NCI-H2107 treated with DMSO at 0.1 percent for 48 hours (cell line): Measurements from ENCODE around the gene WDR19.
"Not testable (repeated sequence)": the region's sequence is repeated elsewhere in the genome, so short reads cannot be mapped to it uniquely, and the experiment has no call there.

Experiments used
- DNase-seq: peaks from one replicate; lab custom pipeline; 2025; ENCODE audit not compliant: unreplicated experiment; lab: John Stamatoyannopoulos, UW

Gene WDR19

GRCh38 chr4:39232100-39232499 lies 49.8 kb downstream of the WDR19 start:
- no peak for DNase-seq

- no peak for DNase-seq
Observed at GRCh38 chr4:39233114-39233513, 50.8 kb downstream of the WDR19 start.

GRCh38 chr4:39233783-39234182 lies 51.5 kb downstream of the WDR19 start:
- DNase-seq = no peak

- no peak for DNase-seq
Observed at GRCh38 chr4:39235021-39235420, 52.7 kb downstream of the WDR19 start.

GRCh38 chr4:39235696-39236095 lies 53.4 kb downstream of the WDR19 start:
- DNase-seq = no peak

GRCh38 chr4:39237179-39237578 lies 54.9 kb downstream of the WDR19 start:
- no peak for DNase-seq

- no peak for DNase-seq
Observed at GRCh38 chr4:39243462-39243861, 61.1 kb downstream of the WDR19 start.

GRCh38 chr4:39255266-39255665 lies 72.9 kb downstream of the WDR19 start:
- no peak for DNase-seq

- no peak for DNase-seq
Observed at GRCh38 chr4:39255871-39256270, 73.5 kb downstream of the WDR19 start.

GRCh38 chr4:39256436-39256835 lies 74.1 kb downstream of the WDR19 start:
- no peak for DNase-seq

GRCh38 chr4:39259571-39260330 lies 77.4 kb downstream of the WDR19 start:
- no peak for DNase-seq

- DNase-seq = no peak
Observed at GRCh38 chr4:39263895-39264294, 81.6 kb downstream of the WDR19 start.

GRCh38 chr4:39274503-39274902 lies 92.2 kb downstream of the WDR19 start:
- no peak for DNase-seq

GRCh38 chr4:39277661-39278060 lies 95.3 kb downstream of the WDR19 start:
- not testable (repeated sequence) for DNase-seq

GRCh38 chr4:39278476-39278875 lies 96.1 kb downstream of the WDR19 start:
- no peak for DNase-seq

- DNase-seq = no peak
Observed at GRCh38 chr4:39279416-39279815, 97.1 kb downstream of the WDR19 start.

GRCh38 chr4:39280770-39281169 lies 98.4 kb downstream of the WDR19 start:
- no peak for DNase-seq

GRCh38 chr4:39285111-39285795 lies 102.9 kb downstream of the WDR19 start:
- DNase-seq = no peak

GRCh38 chr4:39285853-39286252 lies 103.5 kb downstream of the WDR19 start:
- DNase-seq = no peak

- DNase-seq = no peak
Observed at GRCh38 chr4:39286263-39286662, 103.9 kb downstream of the WDR19 start.

- no peak for DNase-seq
Observed at GRCh38 chr4:39287223-39287622, 104.9 kb downstream of the WDR19 start.

GRCh38 chr4:39291686-39292085 lies 109.4 kb downstream of the WDR19 start:
- no peak for DNase-seq

- DNase-seq = not testable (repeated sequence)
Observed at GRCh38 chr4:39292433-39292832, 110.1 kb downstream of the WDR19 start.
